ENCODE results near the gene HAAO. TPM values are rescaled to one million over a fixed set of nuclear protein-coding genes. Genes with fewer than 3 reads are reported as not detected.
"Not testable (repeated sequence)": the region's sequence is repeated elsewhere in the genome, so short reads cannot be mapped to it uniquely, and the experiment has no call there.

HAAO gene
- total and polyA plus RNA-seq, 2 experiments from 2014 or later, result 0.30 to 0.43 TPM

GRCh38 chr2:42736598-42737322, 55.6 kb downstream of the HAAO start:
- Histone ChIP-seq H3K27me3 (no peaks in the 10 kb centered on the region), H3K4me3 (no peak overlapping the region), H3K36me3 (no peaks in the 10 kb centered on the region), H3K4me1 (ENCODE audit: low read depth) (peaks cover 2% of the 10 kb centered on the region), H3K27ac (no peak overlapping the region), H3K9me3 (ENCODE audit: low read depth) (no peaks in the 10 kb centered on the region)
- DNase-seq (ENCODE audit: low read depth in 1 of 2, low spot score in 1 of 2), result no peak
- TF ChIP-seq, protein P1, sequence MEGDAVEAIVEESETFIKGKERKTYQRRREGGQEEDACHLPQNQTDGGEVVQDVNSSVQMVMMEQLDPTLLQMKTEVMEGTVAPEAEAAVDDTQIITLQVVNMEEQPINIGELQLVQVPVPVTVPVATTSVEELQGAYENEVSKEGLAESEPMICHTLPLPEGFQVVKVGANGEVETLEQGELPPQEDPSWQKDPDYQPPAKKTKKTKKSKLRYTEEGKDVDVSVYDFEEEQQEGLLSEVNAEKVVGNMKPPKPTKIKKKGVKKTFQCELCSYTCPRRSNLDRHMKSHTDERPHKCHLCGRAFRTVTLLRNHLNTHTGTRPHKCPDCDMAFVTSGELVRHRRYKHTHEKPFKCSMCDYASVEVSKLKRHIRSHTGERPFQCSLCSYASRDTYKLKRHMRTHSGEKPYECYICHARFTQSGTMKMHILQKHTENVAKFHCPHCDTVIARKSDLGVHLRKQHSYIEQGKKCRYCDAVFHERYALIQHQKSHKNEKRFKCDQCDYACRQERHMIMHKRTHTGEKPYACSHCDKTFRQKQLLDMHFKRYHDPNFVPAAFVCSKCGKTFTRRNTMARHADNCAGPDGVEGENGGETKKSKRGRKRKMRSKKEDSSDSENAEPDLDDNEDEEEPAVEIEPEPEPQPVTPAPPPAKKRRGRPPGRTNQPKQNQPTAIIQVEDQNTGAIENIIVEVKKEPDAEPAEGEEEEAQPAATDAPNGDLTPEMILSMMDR (IDR thresholded peaks at IDR 0.05; ENCODE audit: low read depth, low read length), result no peak

DNA sequence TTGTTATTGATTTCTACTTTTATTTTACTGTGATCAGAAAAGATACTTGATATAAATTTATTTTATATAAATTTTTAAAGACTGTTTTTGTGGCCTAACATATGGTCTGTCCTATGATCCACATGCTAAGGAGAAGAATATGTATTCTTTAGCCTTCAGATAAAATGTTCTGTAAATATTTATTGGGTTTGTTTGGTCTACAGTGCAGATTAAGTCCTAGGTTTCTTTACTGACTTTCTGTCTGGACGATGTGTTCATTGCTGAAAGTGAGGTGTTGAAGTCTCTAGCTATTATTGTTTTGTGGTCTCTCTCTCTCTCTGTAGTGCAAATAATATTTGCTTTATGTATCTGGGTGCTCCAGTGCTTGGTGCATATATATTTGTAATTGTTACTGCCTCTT, 58.5 kb downstream of the HAAO start:
- H3K27ac ChIP-seq, result no peak overlapping the region
- H3K9me3 ChIP-seq (ENCODE audit: low read depth), result no peaks in the 10 kb centered on the region
- H3K4me1 ChIP-seq (ENCODE audit: low read depth), result no peaks in the 10 kb centered on the region
- TF ChIP-seq, protein P1 (IDR thresholded peaks at IDR 0.05; ENCODE audit: low read depth, low read length), result no peak
- H3K4me3 ChIP-seq, result no peak overlapping the region
- H3K36me3 ChIP-seq, result no peaks in the 10 kb centered on the region
- no peak for DNase-seq (ENCODE audit: low read depth in 1 of 2, low spot score in 1 of 2)
- H3K27me3 ChIP-seq, result no peaks in the 10 kb centered on the region

DNA sequence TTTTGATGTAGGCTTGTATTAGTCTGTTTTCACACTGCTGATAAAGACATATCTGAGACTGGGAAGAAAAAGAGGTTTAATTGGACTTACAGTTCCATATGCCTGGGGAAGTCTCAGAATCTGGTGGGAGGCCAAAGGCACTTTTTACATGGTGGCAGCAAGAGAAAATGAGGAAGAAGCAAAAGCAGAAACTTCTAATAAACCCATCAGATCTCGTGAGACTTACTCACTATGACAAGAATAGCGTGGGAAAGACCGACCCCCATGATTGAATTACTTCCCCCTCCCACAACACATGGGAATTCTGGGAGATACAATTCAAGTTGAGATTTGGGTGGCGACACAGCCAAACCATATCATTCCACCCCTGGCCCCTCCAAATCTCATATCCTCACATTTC, 61.1 kb downstream of the HAAO start:
- not testable (repeated sequence) for H3K4me3 ChIP-seq; DNase-seq (ENCODE audit: low read depth in 1 of 2, low spot score in 1 of 2); H3K27me3 ChIP-seq; H3K9me3 ChIP-seq (ENCODE audit: low read depth); H3K27ac ChIP-seq; H3K4me1 ChIP-seq (ENCODE audit: low read depth); H3K36me3 ChIP-seq

GRCh38 chr2:42726680-42727079, 65.7 kb downstream of the HAAO start:
- H3K36me3 ChIP-seq, result no peaks in the 10 kb centered on the region
- H3K4me3 ChIP-seq, result no peak overlapping the region
- peaks cover 14% of the 10 kb centered on the region for H3K4me1 ChIP-seq (ENCODE audit: low read depth)
- H3K27ac ChIP-seq, result no peak overlapping the region
- no peaks in the 10 kb centered on the region for H3K27me3 ChIP-seq
- TF ChIP-seq, protein P1 (IDR thresholded peaks at IDR 0.05; ENCODE audit: low read depth, low read length), result no peak
- DNase-seq (ENCODE audit: low read depth in 1 of 2, low spot score in 1 of 2), result no peak
- H3K9me3 ChIP-seq (ENCODE audit: low read depth), result no peaks in the 10 kb centered on the region

GRCh38 chr2:42725657-42726056, 66.7 kb downstream of the HAAO start:
- Histone ChIP-seq H3K4me1 (ENCODE audit: low read depth) (peaks cover 14% of the 10 kb centered on the region), H3K36me3 (no peaks in the 10 kb centered on the region), H3K9me3 (ENCODE audit: low read depth) (no peaks in the 10 kb centered on the region), H3K27me3 (no peaks in the 10 kb centered on the region), H3K27ac (no peak overlapping the region), H3K4me3 (no peak overlapping the region)
- DNase-seq (ENCODE audit: low read depth in 1 of 2, low spot score in 1 of 2), result no peak
- TF ChIP-seq, protein P1 (IDR thresholded peaks at IDR 0.05; ENCODE audit: low read depth, low read length), result no peak

DNA sequence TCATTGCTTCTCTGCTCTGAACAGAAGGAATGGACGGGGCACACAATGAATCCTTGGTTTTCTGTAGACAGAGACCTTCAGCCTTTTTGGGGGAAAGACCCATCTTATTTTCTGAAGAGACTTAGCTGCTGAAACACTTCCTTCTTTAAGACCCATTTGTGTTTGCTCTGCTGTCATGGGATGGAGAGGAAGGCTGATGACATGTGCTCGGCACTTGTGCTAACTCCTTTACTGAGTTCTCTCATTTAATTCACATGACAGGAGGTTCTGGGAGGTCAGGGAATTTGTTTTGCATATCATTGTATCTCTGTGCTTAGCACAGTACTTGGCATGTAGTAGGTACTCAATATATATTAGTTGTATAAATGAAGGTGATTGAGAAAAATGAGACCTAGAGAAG, 67.5 kb downstream of the HAAO start:
- Histone ChIP-seq H3K27me3 (no peaks in the 10 kb centered on the region), H3K9me3 (ENCODE audit: low read depth) (no peaks in the 10 kb centered on the region), H3K36me3 (no peaks in the 10 kb centered on the region), H3K4me3 (no peak overlapping the region), H3K27ac (no peak overlapping the region), H3K4me1 (ENCODE audit: low read depth) (peaks cover 14% of the 10 kb centered on the region)
- no peak for DNase-seq (ENCODE audit: low read depth in 1 of 2, low spot score in 1 of 2)
- TF ChIP-seq, protein P1 (IDR thresholded peaks at IDR 0.05; ENCODE audit: low read depth, low read length), result no peak
